Esophagus muscularis mucosa (tissue), 4 donors: ENCODE data around the gene ODF2.

Experiments used
- EP300 ChIP-seq: sonication (generic); formaldehyde crosslinking; IDR thresholded peaks from one replicate; pipeline ENCODE4 v1.6.1; 2017; ENCODE audit warnings: antibody characterized with exemption
- POLR2AphosphoS5 ChIP-seq, 2 donors: sonication (generic); formaldehyde crosslinking; IDR thresholded peaks; one replicate each; pipeline ENCODE4 v1.6.1; 2017; ENCODE audit warnings: antibody characterized with exemption in 2 of 2
- TF ChIP-seq, protein P1 (sequence below), 3 experiments: fragments of 200-600 bp in 2 of 3; fragments of 450-650 bp in 1 of 3; sonication (generic) in 2 of 3; IDR thresholded peaks; one replicate each; pipeline ENCODE4 v1.5.1; 2017 to 2019; ENCODE audit warnings: antibody characterized with exemption in 3 of 3, mild to moderate bottlenecking in 2 of 3, moderate library complexity in 1 of 3

DNA sequence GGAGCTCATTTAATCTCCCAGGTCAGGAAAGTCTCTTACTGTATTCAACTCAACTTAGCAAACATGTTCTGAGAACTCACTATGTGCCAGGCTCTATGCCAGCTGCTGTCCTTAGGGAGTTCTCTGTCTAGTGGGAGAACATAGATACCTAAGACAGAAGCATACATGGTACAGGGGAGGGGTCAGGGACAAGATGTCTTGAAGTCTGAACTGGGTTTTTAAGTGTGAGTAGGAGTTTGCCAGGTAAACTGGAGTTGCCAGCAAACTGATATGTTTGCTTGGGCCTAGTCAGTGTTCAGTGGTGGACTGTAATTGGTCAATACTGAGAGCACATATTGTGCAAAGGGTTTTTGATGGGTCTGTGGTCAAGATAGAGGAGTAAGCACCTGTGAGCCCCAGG lies 30.4 kb downstream of the ODF2 start:
- TF ChIP-seq, protein P1, sequence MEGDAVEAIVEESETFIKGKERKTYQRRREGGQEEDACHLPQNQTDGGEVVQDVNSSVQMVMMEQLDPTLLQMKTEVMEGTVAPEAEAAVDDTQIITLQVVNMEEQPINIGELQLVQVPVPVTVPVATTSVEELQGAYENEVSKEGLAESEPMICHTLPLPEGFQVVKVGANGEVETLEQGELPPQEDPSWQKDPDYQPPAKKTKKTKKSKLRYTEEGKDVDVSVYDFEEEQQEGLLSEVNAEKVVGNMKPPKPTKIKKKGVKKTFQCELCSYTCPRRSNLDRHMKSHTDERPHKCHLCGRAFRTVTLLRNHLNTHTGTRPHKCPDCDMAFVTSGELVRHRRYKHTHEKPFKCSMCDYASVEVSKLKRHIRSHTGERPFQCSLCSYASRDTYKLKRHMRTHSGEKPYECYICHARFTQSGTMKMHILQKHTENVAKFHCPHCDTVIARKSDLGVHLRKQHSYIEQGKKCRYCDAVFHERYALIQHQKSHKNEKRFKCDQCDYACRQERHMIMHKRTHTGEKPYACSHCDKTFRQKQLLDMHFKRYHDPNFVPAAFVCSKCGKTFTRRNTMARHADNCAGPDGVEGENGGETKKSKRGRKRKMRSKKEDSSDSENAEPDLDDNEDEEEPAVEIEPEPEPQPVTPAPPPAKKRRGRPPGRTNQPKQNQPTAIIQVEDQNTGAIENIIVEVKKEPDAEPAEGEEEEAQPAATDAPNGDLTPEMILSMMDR (IDR thresholded peaks at IDR 0.05), result no peak
- no peak for TF ChIP-seq POLR2AphosphoS5 (IDR thresholded peaks at IDR 0.05)
- TF ChIP-seq EP300, result no peak
